Daoy (cell line): ENCODE measurements around the gene PALD1. TPM values are rescaled to one million over a fixed set of nuclear protein-coding genes. Genes with fewer than 3 reads are reported as not detected.

Source experiments
- DNase-seq: peaks from one replicate; pipeline ENCODE4 v3.0.0-alpha.2; 2015; ENCODE audit warnings: low read depth
- total RNA-seq: library from RNA; depleted of rRNA; stranded (reverse); fragments of >200 nt; shearing (Covaris generic); gene quantifications from 2 replicates; pipeline ENCODE4 v1.2.3, GENCODE V29; 2014; rRNA removed

Gene PALD1
- total RNA-seq: 0.92 and 1.9 TPM in 2 replicates

DNA sequence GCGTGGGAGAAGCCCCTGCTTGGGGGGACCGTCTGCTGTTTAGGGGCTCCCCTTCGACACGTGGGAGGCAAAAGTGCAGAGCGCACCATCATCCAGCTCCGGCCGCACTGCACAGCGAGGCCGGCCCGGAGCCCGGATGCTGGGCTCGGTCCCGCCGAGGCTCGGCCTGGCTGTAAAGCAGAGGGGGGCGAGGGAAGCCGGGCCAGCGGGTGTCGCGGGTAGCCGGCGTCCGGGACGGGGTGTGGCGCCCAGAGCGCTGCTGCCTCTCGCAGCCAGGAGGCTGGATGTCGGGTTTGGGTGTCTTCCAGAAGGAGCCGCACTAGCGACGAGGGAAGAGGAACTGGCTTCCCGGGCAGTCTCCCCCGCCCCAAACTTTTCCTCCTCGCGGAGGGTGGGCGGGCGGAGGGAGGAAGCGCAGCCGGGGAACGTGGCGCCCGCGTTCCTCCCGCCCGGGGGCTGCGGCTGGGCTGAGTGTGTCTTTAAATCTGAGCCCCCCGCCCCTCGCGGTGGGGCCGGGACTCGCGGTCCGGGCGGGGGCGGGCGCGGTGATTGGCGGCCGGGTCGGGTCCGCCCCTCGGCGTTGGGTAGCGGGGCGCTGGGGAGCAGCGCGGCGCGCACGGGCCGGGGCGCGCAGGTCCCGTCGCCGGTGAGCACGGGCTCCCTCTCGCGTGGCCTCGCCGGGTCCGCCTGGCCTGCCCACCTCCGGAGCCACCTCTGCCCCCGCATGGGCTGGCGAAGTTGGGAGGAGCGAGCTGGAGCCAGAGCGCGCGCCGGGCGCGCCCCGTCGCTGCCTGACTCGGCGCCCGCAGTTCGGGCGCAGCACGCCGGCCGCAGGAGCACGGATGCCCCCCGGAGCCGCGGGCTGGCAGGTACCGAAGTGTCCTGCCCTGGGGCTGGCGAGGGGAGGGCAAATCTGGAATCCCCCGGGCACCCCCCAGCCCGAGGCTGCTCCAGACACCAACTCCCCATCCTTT is at the start of gene PALD1:
Gene PALD1, plus strand, starts transcription at position 577 of the 974 bp plus-strand sequence. CDS start 47,185 bp downstream, outside the sequence.
- DNase-seq: peak; percentile 54

DNA sequence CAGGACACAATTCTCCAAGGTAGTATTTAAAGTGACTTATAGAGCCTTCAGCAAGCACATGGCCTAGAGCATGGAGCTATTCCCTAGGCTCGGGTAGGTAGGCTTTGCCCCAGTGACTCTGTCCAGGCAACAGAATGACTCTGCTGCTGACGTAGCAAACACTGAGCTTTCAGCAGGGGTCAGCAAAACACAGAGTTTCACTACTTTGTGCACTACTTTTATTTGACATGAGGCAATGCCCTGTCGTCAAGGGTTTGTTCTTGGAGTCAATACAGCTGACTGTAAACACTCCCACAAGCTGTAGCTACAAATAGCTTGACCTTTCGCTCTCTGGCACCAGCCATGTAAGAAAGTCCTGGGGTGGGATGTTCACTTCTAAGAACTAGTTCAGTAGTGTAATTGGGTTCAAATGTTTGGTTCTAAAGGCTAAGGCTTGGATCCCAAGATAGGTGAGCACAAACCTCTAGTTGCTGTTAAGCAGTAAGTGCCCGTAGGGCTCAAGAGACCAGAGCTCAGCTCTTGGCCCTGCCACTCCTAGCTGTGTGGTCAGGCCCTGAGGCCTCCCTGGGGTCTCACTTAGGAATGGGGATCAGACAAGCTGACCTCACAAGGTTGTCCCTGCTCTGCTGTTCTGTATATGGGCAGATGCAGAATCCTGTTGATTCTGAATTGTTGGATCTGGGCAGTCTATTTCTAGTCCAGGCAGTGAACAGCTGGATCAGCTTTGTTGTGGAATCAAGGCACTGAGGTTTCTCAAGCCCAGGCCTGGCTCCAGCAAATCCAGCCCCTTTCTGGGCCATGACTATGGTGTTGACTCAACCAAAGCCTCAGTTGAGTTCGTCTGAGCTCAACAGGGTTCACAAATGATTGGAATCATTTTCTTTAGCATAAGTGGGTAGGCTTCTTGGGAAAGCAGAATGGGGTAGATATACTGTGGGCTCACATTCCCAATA is 47.8 kb upstream of the PALD1 start:
- DNase-seq: no peak

DNA sequence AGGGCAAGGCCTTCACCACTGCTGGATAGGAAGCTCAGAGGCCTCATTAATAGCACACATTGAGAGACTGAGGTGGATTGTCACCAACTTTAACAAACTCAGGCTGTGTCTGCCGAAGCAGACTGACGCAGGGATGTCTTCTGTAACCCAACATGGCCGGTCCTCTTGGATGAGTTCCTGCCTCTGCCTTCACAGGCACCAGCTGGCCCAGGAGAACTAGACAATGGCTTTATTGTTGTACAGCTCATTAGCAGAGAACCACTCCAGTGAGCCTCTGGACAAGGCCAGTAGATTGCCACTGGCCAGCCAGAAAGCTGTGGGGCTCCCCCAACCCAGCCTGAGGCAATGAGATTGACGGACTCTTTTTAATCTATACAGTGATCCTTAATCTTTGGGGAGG is 46.5 kb upstream of the PALD1 start:
- DNase-seq: no peak

DNA sequence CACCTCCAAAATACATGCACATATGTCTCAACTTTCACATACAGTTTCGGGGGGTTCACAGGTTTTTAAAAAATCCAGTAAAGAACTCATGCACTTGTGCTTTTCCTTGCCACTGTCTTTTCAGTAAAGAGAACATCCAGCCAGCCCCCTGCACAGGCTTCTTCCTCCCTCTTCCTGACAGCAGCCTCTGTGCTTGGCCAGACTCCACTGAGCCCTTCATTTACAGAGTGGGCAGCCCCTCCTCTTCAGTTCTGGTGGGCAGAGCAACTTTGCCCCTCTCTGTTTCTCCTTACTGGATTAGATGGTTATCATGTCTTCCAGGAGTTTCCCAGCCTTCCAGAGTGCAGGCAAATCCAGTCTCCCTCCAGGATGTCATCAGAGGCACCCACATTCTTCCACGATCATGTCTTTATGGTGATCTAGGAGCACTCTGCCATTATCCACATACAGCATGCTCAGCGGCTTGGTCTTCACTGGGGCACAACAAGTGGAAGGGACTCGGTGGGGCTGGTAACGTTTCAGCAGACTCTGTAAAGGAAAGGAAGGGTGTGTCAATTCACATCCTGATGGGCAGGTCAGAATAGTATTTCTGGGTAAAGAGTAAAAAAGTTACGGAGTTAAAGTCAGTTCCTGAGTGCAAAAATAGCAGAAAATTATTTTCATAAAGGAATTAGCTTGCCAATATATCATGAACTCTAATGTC is 45.9 kb upstream of the PALD1 start:
- DNase-seq: no peak

DNA sequence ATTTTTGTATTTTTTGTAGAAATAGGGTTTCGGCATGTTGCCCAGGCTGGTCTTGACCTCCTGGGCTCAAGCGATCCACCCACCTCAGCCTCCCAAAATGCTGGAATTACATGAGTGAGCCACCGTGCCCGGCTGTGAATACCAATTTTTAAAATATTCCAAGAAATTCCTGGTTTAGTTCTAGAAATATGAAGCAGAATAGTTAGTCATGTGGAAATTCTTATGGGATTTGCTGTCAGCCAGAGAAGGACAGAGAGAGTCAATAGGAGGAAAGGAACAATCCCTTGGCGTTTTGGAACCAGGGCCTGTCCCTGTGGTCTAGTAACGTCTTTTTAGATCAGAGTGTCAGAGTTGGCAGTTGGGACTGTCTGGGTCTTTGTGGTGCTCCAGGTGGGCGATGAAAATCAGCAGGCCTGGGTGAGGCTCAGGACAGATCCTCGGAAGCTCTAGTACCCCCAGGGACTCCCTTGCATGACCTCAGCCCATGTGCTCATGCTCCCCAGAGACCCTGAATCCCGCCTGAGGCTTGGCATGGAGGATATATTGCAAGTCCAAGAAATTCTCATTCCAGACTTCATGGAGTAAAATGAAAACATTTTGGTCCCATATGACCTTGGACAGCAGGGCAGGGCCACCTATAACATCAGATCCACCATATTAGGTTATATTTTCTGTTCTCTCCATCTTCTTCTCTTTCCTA is 44.8 kb upstream of the PALD1 start:
- no peak for DNase-seq

DNA sequence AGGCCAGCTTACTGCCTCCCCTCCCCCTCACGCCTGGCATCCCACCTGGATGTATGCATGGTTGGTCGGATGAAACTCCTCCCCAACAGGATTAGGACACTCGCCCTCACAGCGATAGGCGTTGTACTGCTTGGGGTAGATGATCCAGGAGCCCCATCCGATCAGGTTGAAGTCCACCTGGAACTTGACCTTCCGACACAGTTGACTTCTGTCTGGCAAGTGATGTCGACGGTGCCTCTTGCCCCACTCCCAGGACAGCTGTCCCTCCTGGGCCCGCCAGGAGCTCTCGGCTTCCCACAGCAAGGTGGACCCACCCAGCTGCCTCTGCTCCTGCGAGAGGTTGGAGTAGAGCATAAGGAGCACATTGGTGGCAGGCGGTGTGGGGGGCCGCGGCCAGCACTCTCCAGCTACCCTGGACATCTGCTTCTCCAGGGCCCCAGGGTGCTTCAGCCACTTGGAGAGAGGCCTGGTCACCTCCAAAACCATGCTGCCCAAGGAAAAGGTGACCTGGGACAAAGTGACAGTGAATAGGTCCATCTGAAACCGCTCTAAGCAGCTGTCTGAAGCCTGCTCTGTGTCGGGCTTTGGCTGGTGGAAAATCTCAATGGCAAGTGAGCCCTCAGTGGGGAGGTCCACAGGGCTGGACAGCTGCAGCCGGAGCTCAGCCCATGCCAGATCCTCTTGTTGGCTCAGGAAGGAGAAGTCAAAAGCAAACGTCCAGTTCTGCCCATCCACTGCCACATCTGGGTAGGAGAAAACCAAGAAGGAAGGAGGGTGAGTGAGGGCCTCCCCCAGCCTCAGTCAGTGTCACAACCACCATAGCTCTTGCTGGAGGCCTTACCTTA is 43.1 kb upstream of the PALD1 start:
- no peak for DNase-seq

DNA sequence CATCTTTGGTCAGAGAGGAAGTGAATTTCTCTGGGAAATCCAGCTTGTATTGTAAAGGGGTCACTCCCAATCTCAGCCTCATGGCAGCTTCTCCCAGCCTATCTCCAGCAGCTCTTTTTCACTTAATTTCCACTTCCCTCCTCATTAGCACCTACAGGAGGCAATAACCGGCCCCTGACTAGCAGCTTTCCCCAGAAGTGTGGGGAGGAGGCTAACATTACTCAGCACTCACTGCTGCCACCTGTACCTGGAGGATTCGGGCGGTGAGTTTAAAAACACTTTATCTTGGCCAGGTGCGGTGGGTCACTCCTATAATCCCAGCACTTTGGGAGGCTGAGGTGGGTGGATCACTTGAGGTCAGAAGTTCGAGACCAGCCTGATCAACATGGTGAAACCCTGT is 40.8 kb upstream of the PALD1 start:
- no peak for DNase-seq

DNA sequence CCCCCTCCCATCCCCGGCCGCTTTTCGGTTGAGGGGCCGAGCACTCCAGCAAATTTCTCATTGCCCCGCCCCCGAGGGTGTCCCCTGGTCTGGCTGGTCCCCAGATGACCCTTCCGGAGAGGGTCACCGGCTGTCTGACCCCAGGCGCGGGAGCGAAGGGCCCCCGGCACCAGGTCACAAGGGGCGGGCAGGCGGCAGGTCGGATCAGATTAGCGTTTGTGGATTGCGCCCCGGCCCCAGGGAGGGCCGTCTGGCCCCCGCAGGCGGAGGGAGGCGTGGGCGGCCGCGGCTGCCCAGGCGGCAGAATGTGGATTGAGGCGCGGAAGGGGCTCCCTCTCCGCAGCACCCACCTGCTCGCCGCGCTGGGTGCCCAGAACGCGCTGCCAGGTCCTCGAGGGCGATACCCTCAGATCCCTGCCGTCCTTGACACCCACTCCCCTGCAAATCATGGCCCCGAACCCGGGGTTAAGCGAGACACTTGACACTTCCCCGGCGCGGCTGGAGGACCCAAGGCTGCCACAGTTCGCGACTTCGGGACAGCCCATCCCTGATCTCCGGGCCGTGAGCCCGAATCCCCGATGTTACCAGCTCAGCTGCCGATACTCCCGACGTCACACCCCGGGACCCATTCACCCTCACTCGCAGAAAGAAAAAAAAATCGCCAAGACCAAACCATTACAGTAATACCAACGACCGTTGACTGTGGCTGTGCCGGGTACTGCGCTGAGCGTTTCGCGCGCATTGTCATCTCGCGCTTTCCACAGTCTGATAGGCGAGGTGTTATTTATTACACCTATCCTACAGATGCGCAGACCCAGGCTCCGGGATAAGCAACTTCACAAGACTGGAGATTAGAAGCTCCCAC is 38.0 kb upstream of the PALD1 start:
- no peak for DNase-seq

DNA sequence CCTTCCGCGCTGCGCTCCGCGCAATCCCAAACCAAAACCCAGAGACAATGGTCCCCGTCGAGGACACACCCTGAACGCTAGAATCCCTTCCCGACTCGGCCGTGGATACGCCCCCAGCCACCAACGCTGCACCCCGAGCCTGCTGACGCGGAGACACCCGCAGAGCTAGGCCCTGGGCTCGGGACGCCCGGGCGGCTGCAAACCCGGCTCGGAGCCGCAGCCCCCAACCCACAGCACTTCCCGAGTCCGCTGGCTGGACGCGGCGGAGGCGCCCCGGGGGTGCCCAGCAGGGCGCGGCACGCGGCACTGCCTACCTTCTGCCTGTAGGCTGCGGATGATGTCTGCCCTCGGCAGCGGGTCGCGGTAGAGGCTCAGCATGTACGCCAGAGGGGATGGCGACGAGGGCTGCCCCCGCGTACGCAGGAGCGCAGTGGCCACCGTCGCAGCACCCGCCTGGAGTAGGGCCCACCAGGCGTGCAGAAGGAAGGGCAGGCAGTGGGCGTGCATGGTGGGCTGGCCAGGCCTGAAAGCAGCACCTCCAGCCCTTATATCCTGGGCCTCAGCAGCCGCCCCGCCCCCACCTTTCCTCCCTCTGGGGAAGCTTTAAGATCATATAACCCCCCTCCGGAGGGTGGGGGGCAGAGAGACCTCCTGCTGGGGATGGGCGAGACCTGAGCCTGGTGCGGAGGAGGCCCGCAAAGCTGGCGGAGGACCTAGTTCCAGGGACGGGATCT is 37.2 kb upstream of the PALD1 start, which contains the start of gene NODAL:
Gene NODAL, minus strand, starts transcription at position 521 of the 734 bp plus-strand sequence. Its CDS starts 14 bp downstream, at position 507.
- no peak for DNase-seq

DNA sequence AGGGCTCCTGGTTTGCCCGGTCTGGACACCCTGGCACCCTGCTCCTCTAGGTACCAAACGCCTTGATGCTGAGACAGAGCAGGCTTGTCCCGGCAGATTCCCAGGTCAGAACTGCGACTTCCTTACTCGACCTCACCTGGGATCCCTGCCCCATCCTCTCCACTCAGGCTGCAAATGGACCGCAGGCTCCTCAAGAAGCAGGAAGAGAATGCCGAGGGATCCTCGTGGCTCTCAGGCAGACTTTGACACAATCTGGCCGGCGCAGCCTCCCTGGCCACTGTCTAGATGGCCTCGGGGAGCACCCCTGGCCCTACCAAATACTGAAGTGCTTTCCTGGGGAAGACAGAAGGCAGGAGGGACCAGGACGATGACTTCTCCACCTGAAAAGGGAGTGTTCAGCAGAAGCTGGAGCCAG is 36.7 kb upstream of the PALD1 start:
- no peak for DNase-seq

DNA sequence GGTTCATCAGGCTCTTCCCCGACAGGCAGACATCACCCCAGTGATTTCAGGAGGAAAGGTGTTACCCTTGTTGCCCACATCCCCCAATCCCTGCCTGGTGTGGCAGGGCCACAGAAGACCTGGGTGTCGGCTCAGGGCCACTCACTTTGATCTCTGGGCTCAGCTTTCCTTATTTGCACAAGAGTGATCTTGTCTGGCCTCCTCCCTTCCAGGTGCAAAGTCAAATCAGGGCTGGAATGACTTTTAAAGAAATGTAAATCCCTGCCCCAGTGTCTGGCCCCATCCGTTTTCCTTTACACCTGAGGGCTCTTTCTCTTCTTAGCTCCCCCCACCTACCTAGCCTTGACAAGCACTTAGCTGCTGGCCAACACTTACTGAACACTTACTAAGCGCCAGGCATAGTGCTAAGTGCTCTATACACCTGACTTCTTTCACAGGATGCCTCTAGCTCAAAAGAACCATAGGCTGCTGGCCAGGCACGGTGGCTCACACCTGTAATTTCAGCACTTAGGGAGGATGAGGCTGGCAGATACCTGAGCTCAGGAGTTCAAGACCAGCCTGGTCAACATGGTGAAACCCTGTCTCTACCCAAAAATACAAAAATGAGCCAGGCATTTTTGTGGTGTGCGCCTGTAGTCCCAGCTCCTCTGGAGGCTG is 36.1 kb upstream of the PALD1 start:
- no peak for DNase-seq

DNA sequence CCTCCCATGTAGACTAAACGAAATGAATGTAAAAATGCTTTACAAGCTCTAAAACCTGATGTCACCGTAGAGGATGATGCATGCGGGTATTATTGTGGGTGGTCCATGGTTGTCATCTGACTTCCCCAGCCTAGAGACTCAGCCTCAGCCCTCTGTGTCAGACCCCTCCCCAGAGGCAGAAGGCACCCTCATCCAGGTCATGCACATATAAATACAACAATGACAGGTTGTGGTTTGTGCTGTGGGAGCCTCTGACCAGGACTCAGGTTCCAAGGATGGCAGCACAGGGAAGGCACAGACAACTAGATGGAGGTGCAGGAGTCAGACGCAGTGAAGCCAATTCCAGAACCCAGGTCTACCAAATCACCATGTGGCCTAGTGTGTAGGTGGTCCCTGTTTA is 33.8 kb upstream of the PALD1 start:
- DNase-seq: no peak

DNA sequence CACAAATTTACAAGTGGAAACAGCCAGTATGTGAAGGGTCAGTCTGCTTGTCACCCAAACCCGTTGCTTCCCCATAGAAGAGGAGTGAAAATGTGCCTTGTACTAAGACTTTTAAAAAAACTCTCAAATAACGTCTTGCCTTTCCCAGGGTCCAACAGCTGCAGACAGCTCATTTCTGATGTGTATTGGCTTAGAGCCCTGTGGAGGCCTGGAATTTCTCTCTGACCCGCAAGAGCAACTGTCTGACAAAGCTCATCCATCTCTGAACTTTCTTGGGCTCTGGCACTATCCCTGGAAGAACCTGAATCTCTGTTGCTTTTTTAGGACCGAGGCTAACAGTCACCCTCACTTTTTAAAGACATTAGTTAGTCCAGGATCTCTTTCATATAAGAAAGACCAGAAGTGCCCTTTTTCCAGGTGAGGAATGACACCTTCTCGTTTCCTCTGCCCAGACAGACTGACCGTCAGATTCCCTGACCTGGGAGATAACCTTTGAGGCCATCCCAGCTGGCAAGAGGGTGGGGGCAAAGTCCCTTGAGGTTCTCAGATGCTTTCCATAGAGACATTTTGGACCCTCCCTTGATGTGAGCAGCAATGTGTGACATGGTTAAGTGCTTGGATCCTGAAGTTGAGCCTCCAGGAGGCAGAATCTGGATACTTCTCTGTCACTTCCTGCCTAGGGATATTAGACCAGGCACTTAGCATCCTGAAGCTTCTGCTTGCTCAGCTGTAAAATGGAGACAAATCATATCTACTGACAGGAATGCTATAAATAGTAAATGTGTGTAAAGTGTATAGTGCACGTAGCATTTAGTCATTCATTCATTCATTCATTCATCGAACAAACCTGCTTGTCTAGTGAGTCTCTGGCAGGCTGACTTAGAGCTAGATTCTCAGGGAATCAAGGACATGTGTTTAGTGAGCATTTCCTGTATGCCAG is 32.6 kb upstream of the PALD1 start:
- DNase-seq: no peak

DNA sequence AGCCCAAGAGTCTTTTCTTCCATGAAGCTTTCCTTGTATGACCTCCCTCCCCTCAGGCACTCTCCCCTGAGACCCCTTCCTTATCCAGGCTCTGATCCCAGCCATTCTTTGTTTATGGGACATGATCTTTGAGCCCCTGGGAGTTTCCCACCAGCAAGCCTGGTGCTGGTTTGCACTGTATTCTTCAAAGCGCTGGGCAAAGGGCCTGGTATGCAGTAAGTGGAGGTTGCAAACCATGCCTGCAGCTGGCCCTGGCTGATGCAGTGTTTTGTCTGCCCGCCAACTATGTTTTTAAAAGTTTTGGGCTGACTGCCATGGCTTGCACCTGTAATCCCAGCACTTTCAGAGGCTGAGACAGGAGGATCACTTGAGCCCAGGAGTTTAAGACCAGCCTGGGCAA is 30.3 kb upstream of the PALD1 start:
- no peak for DNase-seq

DNA sequence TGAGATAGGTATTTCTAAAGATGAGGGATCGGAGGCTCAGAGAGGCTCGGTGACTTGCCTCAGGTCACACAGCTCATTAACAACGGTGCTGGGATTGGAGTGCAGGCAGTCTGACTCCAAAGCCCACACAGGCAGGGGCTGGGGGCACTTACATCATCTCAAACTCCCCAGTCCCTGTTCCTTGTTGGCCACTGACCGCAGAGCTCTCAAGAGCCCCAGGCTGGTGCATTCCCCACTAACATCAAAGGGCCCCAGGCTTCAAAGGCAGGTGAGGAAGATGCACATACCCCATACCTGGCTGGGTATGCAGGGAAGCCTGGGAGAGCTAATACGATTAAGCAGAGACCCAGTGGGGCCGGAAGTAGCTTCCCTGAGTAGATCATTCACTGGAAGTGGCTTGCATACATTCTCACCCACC is 23.3 kb upstream of the PALD1 start:
- DNase-seq: no peak

DNA sequence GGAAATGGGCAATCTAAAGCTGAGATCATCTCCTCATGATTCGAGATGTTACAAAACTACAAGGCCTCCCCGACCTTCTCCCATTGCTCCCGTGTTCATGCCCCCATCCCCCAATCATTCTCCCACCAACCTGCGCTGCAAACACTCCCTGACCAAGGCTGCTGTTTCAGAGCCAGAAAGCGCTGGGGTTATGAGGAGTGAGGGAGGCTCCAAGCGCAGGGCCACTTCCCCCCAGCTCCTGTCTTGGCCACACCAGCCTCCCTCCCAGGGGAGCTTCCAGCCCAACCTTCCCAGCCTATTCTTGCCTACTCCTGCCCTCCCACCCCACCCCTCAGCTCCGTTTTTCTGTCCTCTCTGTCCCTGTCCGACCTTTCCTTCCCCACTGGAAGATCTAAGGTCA is 22.4 kb upstream of the PALD1 start:
- DNase-seq: no peak
